GM10266 (cell line): ENCODE measurements around the gene CEP250.

Source experiments
- DNase-seq: peaks from one replicate; pipeline ENCODE4 v3.0.0; 2012; ENCODE audit errors: extremely low spot score
- CTCF ChIP-seq: IDR thresholded peaks from 2 replicates; pipeline ENCODE4 v1.5.1; 2012; ENCODE audit warnings: mild to moderate bottlenecking, low read depth; ENCODE audit not compliant: control insufficient read depth, insufficient read depth; ENCODE audit errors: missing control alignments

CEP250 gene

GRCh38 chr20:35431621-35432429 lies 23.6 kb upstream of the CEP250 start:
- DNase-seq, result peak; percentile 6
- TF ChIP-seq CTCF, result no peak

GRCh38 chr20:35432430-35432735 lies 23.0 kb upstream of the CEP250 start:
- peak; percentile 10 for DNase-seq
- TF ChIP-seq CTCF, result no peak

GRCh38 chr20:35433337-35433736 lies 22.1 kb upstream of the CEP250 start:
- DNase-seq, result no peak
- no peak for TF ChIP-seq CTCF

GRCh38 chr20:35434085-35435005 lies 21.1 kb upstream of the CEP250 start:
- TF ChIP-seq CTCF, result no peak
- DNase-seq, result peak; percentile 11

GRCh38 chr20:35436177-35436573 lies 19.2 kb upstream of the CEP250 start:
- DNase-seq, result no peak
- TF ChIP-seq CTCF, result no peak

- TF ChIP-seq CTCF, result no peak
- no peak for DNase-seq
These were observed 17.8 kb upstream of the CEP250 start for GRCh38 chr20:35437599-35437998.

- DNase-seq, result no peak
These were observed 12.4 kb upstream of the CEP250 start for GRCh38 chr20:35443003-35443402.

More at GRCh38 chr20:35443003-35443402, 12.4 kb upstream of the CEP250 start:
- TF ChIP-seq CTCF, result no peak
